Bronchial epithelial cell (primary cell): ENCODE measurements around the gene CDH8. TPM values are rescaled to one million over a fixed set of nuclear protein-coding genes. Genes with fewer than 3 reads are reported as not detected.

Source experiments
- DNase-seq: peaks from one replicate; pipeline ENCODE4 v3.0.0-alpha.2; 2010; ENCODE audit warnings: low read depth
- FAIRE-seq: peaks from 2 replicates; lab custom pipeline; 2011; peaks lifted over from hg19 to GRCh38; lab: Jason Lieb, UNC
- H3K27me3 ChIP-seq: 2 replicates; pipeline ENCODE4 v1.5.1; 2011; ENCODE audit warnings: low read length; ENCODE audit not compliant: control insufficient read depth, insufficient read depth
- H3K36me3 ChIP-seq: 2 replicates; pipeline ENCODE4 v1.5.1; 2011; ENCODE audit warnings: low read length; ENCODE audit not compliant: control insufficient read depth, insufficient read depth
- H3K4me3 ChIP-seq: 2 replicates; pipeline ENCODE4 v1.5.1; 2011; ENCODE audit warnings: mild to moderate bottlenecking, low read depth, low read length, control low read depth
- total RNA-seq: library from RNA; depleted of rRNA; stranded (reverse); fragments of >200 nt; gene quantifications from 2 replicates; pipeline ENCODE4 v1.2.1, GENCODE V29; 2014
- TF ChIP-seq, protein P1 (sequence below): IDR thresholded peaks from 2 replicates; pipeline ENCODE4 v1.5.1; 2011; ENCODE audit warnings: mild to moderate bottlenecking, moderate library complexity, low read length, control low read depth, inconsistent platforms; ENCODE audit not compliant: insufficient read depth, severe bottlenecking

The CDH8 gene
- total RNA-seq, 1 donor from 2014 or later = 1.8 TPM

DNA sequence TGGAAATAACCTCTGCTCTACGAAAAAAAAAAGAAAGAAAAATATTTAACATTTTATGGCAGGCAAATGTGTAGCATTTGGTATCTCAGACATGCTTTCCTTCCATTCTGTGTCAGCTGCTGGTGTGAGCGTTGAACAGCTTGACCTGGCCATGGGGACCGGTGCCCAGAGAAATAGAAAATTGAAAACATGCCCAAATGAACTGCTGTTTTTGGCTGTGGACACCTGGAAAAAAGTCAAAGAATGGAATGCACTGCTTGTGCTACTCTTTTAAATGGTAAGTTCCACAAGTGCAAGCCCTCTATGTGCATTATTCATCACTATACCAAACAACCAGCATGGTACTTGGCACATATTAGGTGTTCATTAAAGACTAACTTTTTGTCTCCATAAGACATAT lies 127.2 kb downstream of the CDH8 start:
- Histone ChIP-seq H3K4me3 (no peak overlapping the region), H3K27me3 (no peaks in the 10 kb centered on the region), H3K36me3 (no peaks in the 10 kb centered on the region)
- no peak for FAIRE-seq
- DNase-seq = no peak
- TF ChIP-seq, protein P1, sequence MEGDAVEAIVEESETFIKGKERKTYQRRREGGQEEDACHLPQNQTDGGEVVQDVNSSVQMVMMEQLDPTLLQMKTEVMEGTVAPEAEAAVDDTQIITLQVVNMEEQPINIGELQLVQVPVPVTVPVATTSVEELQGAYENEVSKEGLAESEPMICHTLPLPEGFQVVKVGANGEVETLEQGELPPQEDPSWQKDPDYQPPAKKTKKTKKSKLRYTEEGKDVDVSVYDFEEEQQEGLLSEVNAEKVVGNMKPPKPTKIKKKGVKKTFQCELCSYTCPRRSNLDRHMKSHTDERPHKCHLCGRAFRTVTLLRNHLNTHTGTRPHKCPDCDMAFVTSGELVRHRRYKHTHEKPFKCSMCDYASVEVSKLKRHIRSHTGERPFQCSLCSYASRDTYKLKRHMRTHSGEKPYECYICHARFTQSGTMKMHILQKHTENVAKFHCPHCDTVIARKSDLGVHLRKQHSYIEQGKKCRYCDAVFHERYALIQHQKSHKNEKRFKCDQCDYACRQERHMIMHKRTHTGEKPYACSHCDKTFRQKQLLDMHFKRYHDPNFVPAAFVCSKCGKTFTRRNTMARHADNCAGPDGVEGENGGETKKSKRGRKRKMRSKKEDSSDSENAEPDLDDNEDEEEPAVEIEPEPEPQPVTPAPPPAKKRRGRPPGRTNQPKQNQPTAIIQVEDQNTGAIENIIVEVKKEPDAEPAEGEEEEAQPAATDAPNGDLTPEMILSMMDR = no peak

DNA sequence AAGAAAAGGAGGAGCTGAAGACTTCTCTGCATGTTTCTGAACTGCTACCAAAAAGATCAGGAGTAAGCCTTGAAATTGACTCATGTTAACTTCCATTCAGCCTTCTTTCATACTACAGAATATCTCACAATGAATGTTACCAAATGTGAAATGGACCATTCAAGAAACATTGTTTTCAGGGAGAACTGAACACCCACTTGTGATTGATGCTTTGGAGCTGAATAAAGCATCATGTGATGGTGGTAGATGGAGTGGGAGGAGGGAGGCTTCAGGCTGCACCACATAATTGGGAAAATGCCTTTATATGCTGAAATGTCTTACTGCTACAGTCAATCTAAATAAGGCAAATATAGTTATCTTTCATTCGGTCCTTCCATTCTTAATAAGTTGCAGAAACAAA lies 127.8 kb downstream of the CDH8 start:
- FAIRE-seq = no peak
- DNase-seq = no peak
- Histone ChIP-seq H3K27me3 (no peaks in the 10 kb centered on the region), H3K4me3 (no peak overlapping the region), H3K36me3 (no peaks in the 10 kb centered on the region)
- TF ChIP-seq, protein P1 = no peak

- DNase-seq (no peak), FAIRE-seq (no peak)
- no peak overlapping the region for H3K4me3 ChIP-seq
- H3K27me3 ChIP-seq = no peaks in the 10 kb centered on the region
- TF ChIP-seq, protein P1 = no peak
- H3K36me3 ChIP-seq = no peaks in the 10 kb centered on the region
Measured at GRCh38 chr16:61901689-61902088, 134.5 kb downstream of the CDH8 start.

GRCh38 chr16:61900482-61900881 lies 135.8 kb downstream of the CDH8 start:
- Histone ChIP-seq H3K4me3 (no peak overlapping the region), H3K27me3 (no peaks in the 10 kb centered on the region), H3K36me3 (no peaks in the 10 kb centered on the region)
- DNase-seq (peak; percentile 63), FAIRE-seq (peak; percentile 43)
- TF ChIP-seq, protein P1 = no peak

DNA sequence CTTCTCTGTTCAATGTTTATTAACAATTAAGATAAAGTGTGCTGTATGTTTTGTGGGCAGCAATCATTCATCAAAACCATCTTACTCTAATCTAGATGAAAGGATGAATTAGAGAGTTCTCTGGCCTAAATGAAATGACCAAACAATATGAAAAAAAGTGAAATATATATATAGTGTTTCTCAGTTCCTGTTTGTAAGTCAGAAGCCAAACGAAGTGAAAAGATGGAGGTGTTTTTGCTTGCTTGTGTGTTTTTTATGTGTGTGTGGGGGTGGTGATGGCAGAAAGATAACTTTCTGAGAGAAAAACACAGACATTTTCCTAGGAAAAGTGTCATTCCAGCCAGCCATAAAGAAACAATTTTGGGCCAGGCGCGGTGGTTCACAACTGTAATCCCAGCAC lies 138.6 kb downstream of the CDH8 start:
- Histone ChIP-seq H3K4me3 (no peak overlapping the region), H3K27me3 (no peaks in the 10 kb centered on the region), H3K36me3 (no peaks in the 10 kb centered on the region)
- DNase-seq (no peak), FAIRE-seq (no peak)
- TF ChIP-seq, protein P1 = no peak

- no peaks in the 10 kb centered on the region for H3K27me3 ChIP-seq
- TF ChIP-seq, protein P1 = no peak
- DNase-seq (peak; percentile 38), FAIRE-seq (no peak)
- no peak overlapping the region for H3K4me3 ChIP-seq
- H3K36me3 ChIP-seq = no peaks in the 10 kb centered on the region
Measured at GRCh38 chr16:61892531-61892930, 143.7 kb downstream of the CDH8 start.
